HK-2 (cell line): ENCODE results near the gene KLHL29.

Experiments used
- DNase-seq: peaks from one replicate; pipeline ENCODE4 v3.0.0-alpha.2; 2018; ENCODE audit not compliant: unreplicated experiment

Gene KLHL29

GRCh38 chr2:23493846-23494245 lies 108.9 kb downstream of the KLHL29 start:
- DNase-seq, result no peak

GRCh38 chr2:23494286-23494685 lies 109.3 kb downstream of the KLHL29 start:
- no peak for DNase-seq

GRCh38 chr2:23495661-23496114 lies 110.7 kb downstream of the KLHL29 start:
- no peak for DNase-seq

- DNase-seq, result no peak
Observed at GRCh38 chr2:23496456-23496855, 111.5 kb downstream of the KLHL29 start.

- peak; percentile 45 for DNase-seq
Observed at GRCh38 chr2:23497063-23497462, 112.1 kb downstream of the KLHL29 start.

GRCh38 chr2:23497536-23497935 lies 112.6 kb downstream of the KLHL29 start:
- DNase-seq, result no peak

- DNase-seq, result no peak
Observed at GRCh38 chr2:23498943-23499342, 114.0 kb downstream of the KLHL29 start.

- DNase-seq, result no peak
Observed at GRCh38 chr2:23499439-23499838, 114.5 kb downstream of the KLHL29 start.

GRCh38 chr2:23500836-23501235 lies 115.9 kb downstream of the KLHL29 start:
- no peak for DNase-seq

GRCh38 chr2:23502096-23502495 lies 117.1 kb downstream of the KLHL29 start:
- no peak for DNase-seq

GRCh38 chr2:23503097-23503496 lies 118.1 kb downstream of the KLHL29 start:
- DNase-seq, result no peak

- DNase-seq, result no peak
Observed at GRCh38 chr2:23503682-23504081, 118.7 kb downstream of the KLHL29 start.

- no peak for DNase-seq
Observed at GRCh38 chr2:23504591-23504990, 119.6 kb downstream of the KLHL29 start.

- no peak for DNase-seq
Observed at GRCh38 chr2:23505218-23505983, 120.4 kb downstream of the KLHL29 start.

- DNase-seq, result no peak
Observed at GRCh38 chr2:23505984-23506380, 121.0 kb downstream of the KLHL29 start.

- no peak for DNase-seq
Observed at GRCh38 chr2:23506531-23507266, 121.7 kb downstream of the KLHL29 start.

GRCh38 chr2:23507267-23508065 lies 122.5 kb downstream of the KLHL29 start:
- no peak for DNase-seq

- no peak for DNase-seq
Observed at GRCh38 chr2:23508066-23508390, 123.0 kb downstream of the KLHL29 start.

- DNase-seq, result no peak
Observed at GRCh38 chr2:23509103-23509502, 124.1 kb downstream of the KLHL29 start.

- no peak for DNase-seq
Observed at GRCh38 chr2:23509596-23510292, 124.8 kb downstream of the KLHL29 start.

- DNase-seq, result no peak
Observed at GRCh38 chr2:23510471-23510870, 125.5 kb downstream of the KLHL29 start.

- no peak for DNase-seq
Observed at GRCh38 chr2:23512778-23513177, 127.8 kb downstream of the KLHL29 start.
